GM21360 (cell line): ENCODE data around the gene ARTN.

Experiments used
- ATAC-seq: cut with Tn5 transposase; IDR thresholded peaks from one replicate; pipeline ENCODE4 v1.9.1; 2021; ENCODE audit warnings: mild to moderate bottlenecking, moderate library complexity; ENCODE audit not compliant: unreplicated experiment

ARTN gene

GRCh38 chr1:43983253-43983899 is 49.8 kb downstream of the ARTN start:
- no peak for ATAC-seq

- no peak for ATAC-seq
Observed at GRCh38 chr1:43984855-43985254, 51.3 kb downstream of the ARTN start.

- ATAC-seq = no peak
Observed at GRCh38 chr1:43985984-43986595, 52.5 kb downstream of the ARTN start.

GRCh38 chr1:43986712-43987111 is 53.1 kb downstream of the ARTN start:
- ATAC-seq = no peak
